Panc1 (cell line): Measurements from ENCODE around the gene PTPRR. TPM values are rescaled to one million over a fixed set of nuclear protein-coding genes. Genes with fewer than 3 reads are reported as not detected.

ENCODE experiments used
- ATAC-seq: fragments of 200-7000 bp; cut with Tn5 transposase; 2 replicates; pipeline ENCODE4 v1.9.1; 2020; ENCODE audit warnings: mild to moderate bottlenecking, moderate library complexity
- BruUV-seq: library from RNA; stranded (reverse); fragments of 400-500 nt; replicated peaks from 2 replicates; lab custom pipeline; 2021; lab: Mats Ljungman, UMichigan
- CTCF ChIA-PET: fragments of 300-600 bp; sonication (Branson Sonifier 250); formaldehyde crosslinking; loops from one replicate; lab custom pipeline; 2022; ENCODE audit warnings: antibody characterized with exemption; lab: Charles Lee
- POLR2A ChIA-PET: fragments of 300-600 bp; sonication (Branson Sonifier 250); formaldehyde crosslinking; loops from one replicate; lab custom pipeline; 2022; ENCODE audit warnings: antibody characterized with exemption; lab: Charles Lee
- DNase-seq: peaks from one replicate; pipeline ENCODE4 v3.0.0-alpha.2; 2010; ENCODE audit warnings: low read depth, low spot score
- H3K27ac ChIP-seq: 2 replicates; pipeline ENCODE4 v1.5.1; 2011; ENCODE audit warnings: mild to moderate bottlenecking, low read length, inconsistent platforms
- H3K27me3 ChIP-seq: fragments of 200-500 bp; sonication (Bioruptor generic); 2 replicates; pipeline ENCODE4 v1.6.0; 2014; ENCODE audit warnings: low read length, inconsistent platforms; ENCODE audit not compliant: control insufficient read depth, insufficient read depth
- H3K36me3 ChIP-seq: fragments of 200-500 bp; sonication (Bioruptor generic); 2 replicates; pipeline ENCODE4 v1.5.1; 2014; ENCODE audit warnings: inconsistent platforms, mild to moderate bottlenecking, low read length, moderate library complexity; ENCODE audit not compliant: control insufficient read depth, insufficient read depth
- H3K4me1 ChIP-seq: 2 replicates; pipeline ENCODE4 v1.5.1; 2011; ENCODE audit warnings: inconsistent platforms, mild to moderate bottlenecking, low read length, moderate library complexity; ENCODE audit not compliant: control insufficient read depth, insufficient read depth
- H3K4me3 ChIP-seq, 2 experiments: 2 replicates each; pipeline ENCODE4 v1.5.1; 2011 to 2012; ENCODE audit warnings: low read depth in 2 of 2, low read length in 2 of 2, mild to moderate bottlenecking in 2 of 2, inconsistent platforms in 1 of 2, moderate library complexity in 1 of 2
- H3K9me3 ChIP-seq: fragments of 200-500 bp; sonication (Bioruptor generic); 2 replicates; pipeline ENCODE4 v1.5.1; 2014; ENCODE audit warnings: low read depth, mild to moderate bottlenecking, inconsistent platforms, low read length, moderate library complexity; ENCODE audit not compliant: control insufficient read depth, insufficient read depth
- POLR2AphosphoS5 ChIP-seq: IDR thresholded peaks from 2 replicates; pipeline ENCODE4 v1.6.1; 2012; ENCODE audit warnings: mild to moderate bottlenecking, low read depth, low read length, moderate library complexity
- SIN3A ChIP-seq: IDR thresholded peaks from 2 replicates; pipeline ENCODE4 v1.6.1; 2012; ENCODE audit warnings: low read depth, mild to moderate bottlenecking, low read length, moderate library complexity, borderline replicate concordance; ENCODE audit not compliant: insufficient read depth
- TCF7L2 ChIP-seq: IDR thresholded peaks from 2 replicates; pipeline ENCODE4 v1.6.1; 2011; ENCODE audit warnings: mild to moderate bottlenecking, low read depth, low read length, inconsistent platforms
- in situ Hi-C: cut with HindIII; loops from 2 replicates; pipeline ENCODE4 v1.10.0; 2016; ENCODE audit warnings: low sequenced_read_pairs, low pct_unique_long_range_greater_than_20kb
- intact Hi-C: fragments of 100-400 bp; cut with micrococcal nuclease; formaldehyde crosslinking; loops from one replicate; pipeline ENCODE4 v1.10.0; 2022; ENCODE audit not compliant: unreplicated experiment
- total RNA-seq: library from RNA; stranded (reverse); gene quantifications from one replicate; pipeline ENCODE4 v1.2.1, GENCODE V29; 2021; ENCODE audit not compliant: unreplicated experiment
- TF ChIP-seq, protein P1 (sequence below), 2 experiments: IDR thresholded peaks; 2 replicates each; pipeline ENCODE4 v1.6.1; 2011 to 2012; ENCODE audit warnings: low read depth in 2 of 2, control low read depth in 1 of 2, low read length in 1 of 2, mild to moderate bottlenecking in 1 of 2, moderate library complexity in 1 of 2; ENCODE audit not compliant: insufficient read depth in 1 of 2
- TF ChIP-seq, protein P2 (sequence below): fragments of 450-650 bp; IDR thresholded peaks from 2 replicates; pipeline ENCODE4 v1.5.1; 2017; ENCODE audit warnings: mild to moderate bottlenecking

Gene PTPRR
- total RNA-seq, 1 experiment from 2014 or later: not detected

DNA sequence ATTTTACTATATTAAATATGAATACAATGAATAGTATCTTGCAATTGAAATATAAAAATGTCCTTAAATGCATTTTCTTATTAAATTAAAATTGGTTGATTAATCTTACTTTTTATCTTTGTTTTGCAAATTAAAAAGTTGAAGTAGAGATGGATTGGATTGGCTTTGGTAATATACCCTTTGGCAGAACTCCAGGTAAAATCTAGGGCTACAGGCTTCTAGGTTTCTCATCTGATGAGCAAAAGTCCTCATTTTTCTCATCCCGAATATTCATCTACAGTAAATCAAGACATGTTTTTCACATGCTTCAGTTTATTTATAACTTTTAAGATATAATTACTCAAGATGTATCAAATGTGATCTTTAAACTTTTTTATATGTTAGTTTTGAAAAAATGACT, 2.2 kb downstream of the PTPRR start:
- no peak for TF ChIP-seq POLR2AphosphoS5
- no peak for TF ChIP-seq TCF7L2
- TF ChIP-seq, protein P1, sequence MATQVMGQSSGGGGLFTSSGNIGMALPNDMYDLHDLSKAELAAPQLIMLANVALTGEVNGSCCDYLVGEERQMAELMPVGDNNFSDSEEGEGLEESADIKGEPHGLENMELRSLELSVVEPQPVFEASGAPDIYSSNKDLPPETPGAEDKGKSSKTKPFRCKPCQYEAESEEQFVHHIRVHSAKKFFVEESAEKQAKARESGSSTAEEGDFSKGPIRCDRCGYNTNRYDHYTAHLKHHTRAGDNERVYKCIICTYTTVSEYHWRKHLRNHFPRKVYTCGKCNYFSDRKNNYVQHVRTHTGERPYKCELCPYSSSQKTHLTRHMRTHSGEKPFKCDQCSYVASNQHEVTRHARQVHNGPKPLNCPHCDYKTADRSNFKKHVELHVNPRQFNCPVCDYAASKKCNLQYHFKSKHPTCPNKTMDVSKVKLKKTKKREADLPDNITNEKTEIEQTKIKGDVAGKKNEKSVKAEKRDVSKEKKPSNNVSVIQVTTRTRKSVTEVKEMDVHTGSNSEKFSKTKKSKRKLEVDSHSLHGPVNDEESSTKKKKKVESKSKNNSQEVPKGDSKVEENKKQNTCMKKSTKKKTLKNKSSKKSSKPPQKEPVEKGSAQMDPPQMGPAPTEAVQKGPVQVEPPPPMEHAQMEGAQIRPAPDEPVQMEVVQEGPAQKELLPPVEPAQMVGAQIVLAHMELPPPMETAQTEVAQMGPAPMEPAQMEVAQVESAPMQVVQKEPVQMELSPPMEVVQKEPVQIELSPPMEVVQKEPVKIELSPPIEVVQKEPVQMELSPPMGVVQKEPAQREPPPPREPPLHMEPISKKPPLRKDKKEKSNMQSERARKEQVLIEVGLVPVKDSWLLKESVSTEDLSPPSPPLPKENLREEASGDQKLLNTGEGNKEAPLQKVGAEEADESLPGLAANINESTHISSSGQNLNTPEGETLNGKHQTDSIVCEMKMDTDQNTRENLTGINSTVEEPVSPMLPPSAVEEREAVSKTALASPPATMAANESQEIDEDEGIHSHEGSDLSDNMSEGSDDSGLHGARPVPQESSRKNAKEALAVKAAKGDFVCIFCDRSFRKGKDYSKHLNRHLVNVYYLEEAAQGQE (IDR thresholded peaks at IDR 0.05; ENCODE audit: insufficient read depth in 1 of 2, low read depth in 2 of 2, low read length in 1 of 2): no peak
- no peak for TF ChIP-seq SIN3A
- TF ChIP-seq, protein P2, sequence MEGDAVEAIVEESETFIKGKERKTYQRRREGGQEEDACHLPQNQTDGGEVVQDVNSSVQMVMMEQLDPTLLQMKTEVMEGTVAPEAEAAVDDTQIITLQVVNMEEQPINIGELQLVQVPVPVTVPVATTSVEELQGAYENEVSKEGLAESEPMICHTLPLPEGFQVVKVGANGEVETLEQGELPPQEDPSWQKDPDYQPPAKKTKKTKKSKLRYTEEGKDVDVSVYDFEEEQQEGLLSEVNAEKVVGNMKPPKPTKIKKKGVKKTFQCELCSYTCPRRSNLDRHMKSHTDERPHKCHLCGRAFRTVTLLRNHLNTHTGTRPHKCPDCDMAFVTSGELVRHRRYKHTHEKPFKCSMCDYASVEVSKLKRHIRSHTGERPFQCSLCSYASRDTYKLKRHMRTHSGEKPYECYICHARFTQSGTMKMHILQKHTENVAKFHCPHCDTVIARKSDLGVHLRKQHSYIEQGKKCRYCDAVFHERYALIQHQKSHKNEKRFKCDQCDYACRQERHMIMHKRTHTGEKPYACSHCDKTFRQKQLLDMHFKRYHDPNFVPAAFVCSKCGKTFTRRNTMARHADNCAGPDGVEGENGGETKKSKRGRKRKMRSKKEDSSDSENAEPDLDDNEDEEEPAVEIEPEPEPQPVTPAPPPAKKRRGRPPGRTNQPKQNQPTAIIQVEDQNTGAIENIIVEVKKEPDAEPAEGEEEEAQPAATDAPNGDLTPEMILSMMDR: no peak
- POLR2A ChIA-PET: no interaction called here
- H3K36me3 ChIP-seq: no peaks in the 10 kb centered on the region
- no peak overlapping the region for H3K4me3 ChIP-seq
- in situ Hi-C loops: no loop called here
- no TSS peak for BruUV-seq
- intact Hi-C loops: no loop called here
- no peak overlapping the region for H3K27ac ChIP-seq
- no peaks in the 10 kb centered on the region for H3K4me1 ChIP-seq
- CTCF ChIA-PET: no interaction called here
- peaks cover 2% of the 10 kb centered on the region for H3K27me3 ChIP-seq
- ATAC-seq (no peak), DNase-seq (no peak)
- H3K9me3 ChIP-seq: no peaks in the 10 kb centered on the region

DNA sequence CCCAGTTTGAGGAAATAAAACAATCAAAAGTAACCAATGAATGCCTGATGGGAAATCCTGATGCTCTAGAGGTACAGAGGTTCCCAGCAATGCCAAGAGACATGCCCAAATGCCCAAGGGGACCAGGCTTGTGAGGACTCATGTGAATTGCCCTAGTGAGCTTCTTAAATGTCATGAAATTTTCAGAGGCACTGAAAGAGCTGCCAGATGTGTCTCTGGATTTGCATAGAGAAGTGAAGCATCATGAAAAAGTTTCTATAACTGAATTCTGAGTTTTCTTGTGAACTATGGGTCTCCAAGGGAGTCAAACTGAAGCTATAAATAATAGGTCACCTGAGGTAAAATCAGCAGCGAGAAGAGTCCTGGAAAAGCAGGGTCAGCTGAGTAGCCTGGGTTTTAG, 9.9 kb downstream of the PTPRR start:
- intact Hi-C loops (no loop called here), in situ Hi-C loops (no loop called here)
- CTCF ChIA-PET: no interaction called here
- Histone ChIP-seq H3K27ac (no peak overlapping the region), H3K9me3 (no peaks in the 10 kb centered on the region), H3K4me3 (no peak overlapping the region), H3K27me3 (no peaks in the 10 kb centered on the region), H3K4me1 (no peaks in the 10 kb centered on the region), H3K36me3 (no peaks in the 10 kb centered on the region)
- no TSS peak for BruUV-seq
- no peak for ATAC-seq
- DNase-seq: no peak
- TF ChIP-seq SIN3A: no peak
- TF ChIP-seq, protein P1 (IDR thresholded peaks at IDR 0.05; ENCODE audit: insufficient read depth in 1 of 2, low read depth in 2 of 2, low read length in 1 of 2): no peak
- TF ChIP-seq, protein P2: no peak
- POLR2A ChIA-PET: no interaction called here
